Measurements from ENCODE around the gene GNA14. TPM values are rescaled to one million over a fixed set of nuclear protein-coding genes. Genes with fewer than 3 reads are reported as not detected.

The GNA14 gene
- total RNA-seq, 3 donors from 2014 or later = 1.8 to 2.9 (median 2.0) TPM

DNA sequence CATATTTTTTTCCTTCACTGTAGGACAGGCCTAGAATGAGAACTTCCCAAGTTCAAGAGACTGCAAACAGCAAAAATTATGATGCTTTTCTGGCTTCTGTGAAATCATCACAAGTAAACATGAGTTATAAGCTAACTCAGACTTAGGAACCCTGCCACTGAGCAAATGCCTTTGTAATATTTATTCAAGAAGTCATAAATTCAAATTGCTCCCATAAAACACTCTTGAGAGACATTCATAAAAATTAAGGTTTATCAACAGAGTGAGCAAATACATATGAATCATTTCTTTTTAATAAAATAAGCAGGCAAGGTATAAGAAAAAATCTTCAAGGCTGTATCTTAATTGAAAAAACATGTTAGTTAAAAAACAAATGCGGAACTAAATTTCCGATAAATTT, 124.2 kb downstream of the GNA14 start:
- no peak for TF ChIP-seq CTCF (IDR thresholded peaks at IDR 0.05)
- no peak overlapping the region for H3K4me3 ChIP-seq
- H3K27ac ChIP-seq = no peak overlapping the region
- no peaks in the 10 kb centered on the region for H3K4me1 ChIP-seq
- intact Hi-C loops (cut with DNase I; ENCODE audit: low total_unique reads) = no loop called here
- H3K9me3 ChIP-seq = no peaks in the 10 kb centered on the region
- no peaks in the 10 kb centered on the region for H3K36me3 ChIP-seq
- DNase-seq (ENCODE audit: low spot score in 2 of 2) = no peak
- no peaks in the 10 kb centered on the region for H3K27me3 ChIP-seq

- TF ChIP-seq POLR2AphosphoS5 (IDR thresholded peaks at IDR 0.05) (no peak), CTCF (IDR thresholded peaks at IDR 0.05) (no peak), POLR2A (IDR thresholded peaks at IDR 0.05) (no peak)
- intact Hi-C loops (cut with DNase I; ENCODE audit: low total_unique reads) = no loop called here
- Histone ChIP-seq H3K27me3 (no peaks in the 10 kb centered on the region), H3K36me3 (no peaks in the 10 kb centered on the region), H3K27ac (no peak overlapping the region), H3K9me3 (no peaks in the 10 kb centered on the region), H3K4me1 (no peaks in the 10 kb centered on the region), H3K4me3 (no peak overlapping the region)
- DNase-seq (ENCODE audit: low spot score in 2 of 2) = no peak
These were observed 127.0 kb downstream of the GNA14 start for GRCh38 chr9:77521091-77521490.

GRCh38 chr9:77518688-77519087, 129.4 kb downstream of the GNA14 start:
- H3K4me1 ChIP-seq = peaks cover 0 to 5% of the 10 kb centered on the region in 2 donors
- intact Hi-C loops (cut with DNase I; ENCODE audit: low total_unique reads) = no loop called here
- TF ChIP-seq POLR2AphosphoS5 (IDR thresholded peaks at IDR 0.05) (no peak), POLR2A (IDR thresholded peaks at IDR 0.05) (no peak), CTCF (IDR thresholded peaks at IDR 0.05) (no peak)
- H3K27ac ChIP-seq = no peak overlapping the region
- H3K36me3 ChIP-seq = no peaks in the 10 kb centered on the region
- no peaks in the 10 kb centered on the region for H3K9me3 ChIP-seq
- no peak overlapping the region for H3K4me3 ChIP-seq
- no peaks in the 10 kb centered on the region for H3K27me3 ChIP-seq
- DNase-seq (ENCODE audit: low spot score in 2 of 2) = no peak

DNA sequence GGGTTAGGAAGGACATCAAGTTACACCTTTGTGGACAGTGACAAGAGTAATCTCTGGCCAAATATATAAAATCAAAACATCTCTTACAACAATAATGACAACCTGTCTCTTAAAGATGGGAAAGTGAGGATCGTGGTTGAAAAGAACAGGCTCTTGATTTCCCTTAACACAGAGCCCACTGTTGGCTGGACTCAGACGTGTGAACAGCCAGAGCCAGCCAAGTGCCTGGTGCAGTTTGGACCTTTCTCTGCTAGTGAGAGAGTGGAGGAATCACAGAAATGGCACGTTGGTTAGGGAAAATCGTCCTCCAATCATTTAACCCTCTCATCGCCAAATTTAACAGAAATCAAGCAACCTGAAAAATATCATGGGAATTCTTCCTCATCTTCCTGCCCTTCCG, 131.3 kb downstream of the GNA14 start:
- TF ChIP-seq POLR2A (IDR thresholded peaks at IDR 0.05) = no peak
- TF ChIP-seq POLR2AphosphoS5 (IDR thresholded peaks at IDR 0.05) = no peak
- Histone ChIP-seq H3K27ac (no peak overlapping the region), H3K27me3 (no peaks in the 10 kb centered on the region), H3K36me3 (no peaks in the 10 kb centered on the region), H3K4me3 (no peak overlapping the region), H3K9me3 (no peaks in the 10 kb centered on the region), H3K4me1 (peaks cover 0 to 5% of the 10 kb centered on the region in 2 donors)
- DNase-seq (ENCODE audit: low spot score in 2 of 2) = no peak
- intact Hi-C loops (cut with DNase I; ENCODE audit: low total_unique reads) = no loop called here

- peak overlapping the region in 1 of 2 donors; percentile 52 for H3K27ac ChIP-seq
- DNase-seq (ENCODE audit: low spot score in 2 of 2) = no peak
- H3K36me3 ChIP-seq = no peaks in the 10 kb centered on the region
- H3K27me3 ChIP-seq = no peaks in the 10 kb centered on the region
- TF ChIP-seq CTCF (IDR thresholded peaks at IDR 0.05) (no peak), POLR2AphosphoS5 (IDR thresholded peaks at IDR 0.05) (no peak), POLR2A (IDR thresholded peaks at IDR 0.05) (no peak)
- no peak overlapping the region for H3K4me3 ChIP-seq
- H3K4me1 ChIP-seq = peaks cover 0 to 5% of the 10 kb centered on the region in 2 donors
- no peaks in the 10 kb centered on the region for H3K9me3 ChIP-seq
- intact Hi-C loops (cut with DNase I; ENCODE audit: low total_unique reads) = no loop called here
These were observed 133.0 kb downstream of the GNA14 start for GRCh38 chr9:77514886-77515711.

All from breast epithelium (tissue), 4 donors.